Left ventricle myocardium inferior (tissue), 1 donor: ENCODE measurements around the gene VSX1. TPM values are rescaled to one million over a fixed set of nuclear protein-coding genes. Genes with fewer than 3 reads are reported as not detected.

ENCODE experiments used
- DNase-seq: peaks from one replicate; pipeline ENCODE4 v3.0.0-alpha.2; 2020
- H3K27ac ChIP-seq: fragments of 200-600 bp; replicated peaks from 2 replicates; pipeline ENCODE4 v1.8.0; 2021
- H3K27me3 ChIP-seq: fragments of 200-600 bp; 2 replicates; pipeline ENCODE4 v1.8.0; 2021; ENCODE audit warnings: low read depth
- H3K36me3 ChIP-seq: fragments of 200-600 bp; 2 replicates; pipeline ENCODE4 v1.8.0; 2021
- H3K4me1 ChIP-seq: fragments of 200-600 bp; 2 replicates; pipeline ENCODE4 v1.8.0; 2021
- H3K4me3 ChIP-seq: fragments of 200-600 bp; 2 replicates; pipeline ENCODE4 v1.8.0; 2021; ENCODE audit warnings: mild to moderate bottlenecking, moderate library complexity
- H3K9me3 ChIP-seq: fragments of 200-600 bp; replicated peaks from 2 replicates; pipeline ENCODE4 v1.8.0; 2021
- intact Hi-C: fragments of 100-400 bp; cut with micrococcal nuclease; formaldehyde crosslinking; loops from one replicate; pipeline ENCODE4 v1.11.0; 2022
- long read RNA-seq: library from polyadenylated mRNA; unstranded; transcript quantifications from one replicate; pipeline ENCODE4 v2.0.0, GENCODE V29; 2021
- total RNA-seq: library from RNA; stranded (reverse); fragmentation: NEBNext Ultra II Directional; extraction: Animal tissue kit (Norgen Biotek cat#: 25700); gene quantifications from one replicate; pipeline ENCODE4 v1.2.1, GENCODE V29; 2021
- TF ChIP-seq, protein P1 (sequence below): fragments of 200-600 bp; IDR thresholded peaks from 2 replicates; pipeline ENCODE4 v1.8.0; 2021; ENCODE audit warnings: antibody characterized with exemption, mild to moderate bottlenecking, borderline replicate concordance
- donor health status: DM: no; HTN: yes; CAD: no; lungs with severe emphysema.

The VSX1 gene
- total RNA-seq: 0.33 TPM
- long read RNA-seq: 0 reads

- TF ChIP-seq, protein P1, sequence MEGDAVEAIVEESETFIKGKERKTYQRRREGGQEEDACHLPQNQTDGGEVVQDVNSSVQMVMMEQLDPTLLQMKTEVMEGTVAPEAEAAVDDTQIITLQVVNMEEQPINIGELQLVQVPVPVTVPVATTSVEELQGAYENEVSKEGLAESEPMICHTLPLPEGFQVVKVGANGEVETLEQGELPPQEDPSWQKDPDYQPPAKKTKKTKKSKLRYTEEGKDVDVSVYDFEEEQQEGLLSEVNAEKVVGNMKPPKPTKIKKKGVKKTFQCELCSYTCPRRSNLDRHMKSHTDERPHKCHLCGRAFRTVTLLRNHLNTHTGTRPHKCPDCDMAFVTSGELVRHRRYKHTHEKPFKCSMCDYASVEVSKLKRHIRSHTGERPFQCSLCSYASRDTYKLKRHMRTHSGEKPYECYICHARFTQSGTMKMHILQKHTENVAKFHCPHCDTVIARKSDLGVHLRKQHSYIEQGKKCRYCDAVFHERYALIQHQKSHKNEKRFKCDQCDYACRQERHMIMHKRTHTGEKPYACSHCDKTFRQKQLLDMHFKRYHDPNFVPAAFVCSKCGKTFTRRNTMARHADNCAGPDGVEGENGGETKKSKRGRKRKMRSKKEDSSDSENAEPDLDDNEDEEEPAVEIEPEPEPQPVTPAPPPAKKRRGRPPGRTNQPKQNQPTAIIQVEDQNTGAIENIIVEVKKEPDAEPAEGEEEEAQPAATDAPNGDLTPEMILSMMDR: no peak
- H3K36me3 ChIP-seq: no peaks in the 10 kb centered on the region
- H3K4me3 ChIP-seq: peak within 1 kb of the TSS; percentile 28
- H3K27me3 ChIP-seq: peaks cover 100% of the 10 kb centered on the region
- no peak within 1 kb of the TSS for H3K27ac ChIP-seq
- DNase-seq: no peak
- intact Hi-C loops: loop anchor here (10.0 kb wide), 1 partner anchor 83 kb away; no protein-coding TSS in a partner anchor
- peaks cover 44% of the 10 kb centered on the region for H3K4me1 ChIP-seq
- no peaks in the 10 kb centered on the region for H3K9me3 ChIP-seq
Observed at GRCh38 chr20:25081730-25082497, at the start of gene VSX1. TSS of gene VSX1 (minus strand) at chr20:25082141. CDS start at chr20:25082096, 45 bp downstream.

DNA sequence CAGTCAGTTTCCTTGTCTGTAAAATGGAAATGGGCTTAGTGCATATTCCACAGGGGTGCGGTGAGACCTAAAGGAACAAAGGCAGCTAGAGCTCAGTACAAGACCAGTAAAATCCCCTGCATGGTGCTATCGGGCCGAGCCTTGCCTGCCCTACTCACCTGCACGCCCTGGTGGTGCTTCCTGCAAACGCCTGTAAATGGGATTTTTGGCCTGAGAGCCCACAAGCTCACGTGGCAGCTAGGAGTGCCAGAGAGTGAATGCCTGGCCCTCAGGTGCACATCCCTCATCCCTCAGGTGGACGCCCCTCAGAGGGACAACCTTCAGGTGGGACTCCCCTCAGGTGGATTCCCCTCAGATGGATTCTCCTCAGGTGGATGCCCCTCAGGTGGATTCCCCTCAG is 48.0 kb upstream of the VSX1 start:
- Histone ChIP-seq H3K4me3 (no peak overlapping the region), H3K36me3 (no peaks in the 10 kb centered on the region), H3K27ac (no peak overlapping the region), H3K4me1 (no peaks in the 10 kb centered on the region), H3K27me3 (peaks cover 11% of the 10 kb centered on the region), H3K9me3 (peaks cover 7% of the 10 kb centered on the region)
- intact Hi-C loops: no loop called here
- no peak for DNase-seq
- TF ChIP-seq, protein P1: no peak

GRCh38 chr20:25129428-25129827 is 47.5 kb upstream of the VSX1 start:
- no peak for DNase-seq
- no peaks in the 10 kb centered on the region for H3K36me3 ChIP-seq

GRCh38 chr20:25128649-25129048 is 46.7 kb upstream of the VSX1 start:
- peaks cover 7% of the 10 kb centered on the region for H3K9me3 ChIP-seq
- intact Hi-C loops: no loop called here
- TF ChIP-seq, protein P1: no peak
- no peak overlapping the region for H3K4me3 ChIP-seq
- no peaks in the 10 kb centered on the region for H3K36me3 ChIP-seq
- H3K27ac ChIP-seq: no peak overlapping the region
- DNase-seq: no peak
- H3K4me1 ChIP-seq: no peaks in the 10 kb centered on the region
- H3K27me3 ChIP-seq: peaks cover 11% of the 10 kb centered on the region

More at GRCh38 chr20:25129428-25129827, 47.5 kb upstream of the VSX1 start:
- no peak overlapping the region for H3K4me3 ChIP-seq
- H3K9me3 ChIP-seq: peaks cover 7% of the 10 kb centered on the region
- TF ChIP-seq, protein P1: no peak
- no peak overlapping the region for H3K27ac ChIP-seq
- peaks cover 11% of the 10 kb centered on the region for H3K27me3 ChIP-seq
- no peaks in the 10 kb centered on the region for H3K4me1 ChIP-seq
- intact Hi-C loops: no loop called here

- intact Hi-C loops: no loop called here
- Histone ChIP-seq H3K4me3 (no peak overlapping the region), H3K4me1 (no peaks in the 10 kb centered on the region), H3K36me3 (no peaks in the 10 kb centered on the region), H3K27ac (no peak overlapping the region), H3K9me3 (peaks cover 7% of the 10 kb centered on the region), H3K27me3 (peaks cover 11% of the 10 kb centered on the region)
- TF ChIP-seq, protein P1: no peak
- no peak for DNase-seq
Observed at GRCh38 chr20:25127761-25128537, 46.0 kb upstream of the VSX1 start.
